SK-N-MC (cell line): ENCODE measurements around the gene TPD52L2.

Experiments used
- EZH2 ChIP-seq: fragments of 200-600 bp; sonication (generic); IDR thresholded peaks from one replicate; pipeline ENCODE4 v1.6.1; 2017; ENCODE audit warnings: antibody characterized with exemption
- FOXP2 ChIP-seq: optimal IDR thresholded peaks from 2 replicates; pipeline ENCODE3; 2011; ENCODE audit warnings: mild to moderate bottlenecking, moderate library complexity; ENCODE audit not compliant: insufficient read depth; ENCODE audit errors: extremely low read length, control extremely low read depth
- POLR2AphosphoS5 ChIP-seq: IDR thresholded peaks from 2 replicates; pipeline ENCODE4 v1.6.1; 2012; ENCODE audit warnings: mild to moderate bottlenecking, low read depth, low read length, borderline replicate concordance

- TF ChIP-seq POLR2AphosphoS5 (no peak), EZH2 (no peak), FOXP2 (no peak)
Observed at GRCh38 chr20:63831993-63832686, 32.9 kb upstream of the TPD52L2 start.
